ENCODE results near the gene AVEN. TPM values are rescaled to one million over a fixed set of nuclear protein-coding genes. Genes with fewer than 3 reads are reported as not detected.
"Not testable (repeated sequence)": the region's sequence is repeated elsewhere in the genome, so short reads cannot be mapped to it uniquely, and the experiment has no call there.

Gene AVEN
- total RNA-seq, 1 donor from 2014 or later, result 17.1 TPM

- Mint-ChIP-seq H3K9me3 (no peaks in the 10 kb centered on the region), H3K27me3 (peaks cover 8% of the 10 kb centered on the region), H3K4me3 (no peak overlapping the region), H3K36me3 (ENCODE audit: low read depth) (no peaks in the 10 kb centered on the region), H3K27ac (no peak overlapping the region), H3K4me1 (no peaks in the 10 kb centered on the region)
- DNase-seq, result no peak
- intact Hi-C loops (cut with micrococcal nuclease), result no loop called here
Measured at GRCh38 chr15:33826201-33826600, 212.8 kb downstream of the AVEN start.

GRCh38 chr15:33825453-33825852, 213.6 kb downstream of the AVEN start:
- H3K4me1 Mint-ChIP-seq, result no peaks in the 10 kb centered on the region
- no peak overlapping the region for H3K4me3 Mint-ChIP-seq
- no peaks in the 10 kb centered on the region for H3K36me3 Mint-ChIP-seq (ENCODE audit: low read depth)
- no peak for DNase-seq
- intact Hi-C loops (cut with micrococcal nuclease), result no loop called here
- H3K27me3 Mint-ChIP-seq, result peaks cover 6% of the 10 kb centered on the region
- no peak overlapping the region for H3K27ac Mint-ChIP-seq
- no peaks in the 10 kb centered on the region for H3K9me3 Mint-ChIP-seq

- Mint-ChIP-seq H3K27me3 (peaks cover 6% of the 10 kb centered on the region), H3K4me3 (no peak overlapping the region), H3K27ac (no peak overlapping the region), H3K4me1 (no peaks in the 10 kb centered on the region), H3K9me3 (no peaks in the 10 kb centered on the region), H3K36me3 (ENCODE audit: low read depth) (no peaks in the 10 kb centered on the region)
- DNase-seq, result no peak
- intact Hi-C loops (cut with micrococcal nuclease), result no loop called here
Measured at GRCh38 chr15:33823119-33823518, 215.9 kb downstream of the AVEN start.

- Mint-ChIP-seq H3K36me3 (ENCODE audit: low read depth) (no peaks in the 10 kb centered on the region), H3K9me3 (no peaks in the 10 kb centered on the region), H3K4me3 (no peak overlapping the region), H3K27ac (no peak overlapping the region), H3K4me1 (no peaks in the 10 kb centered on the region), H3K27me3 (peaks cover 6% of the 10 kb centered on the region)
- no peak for DNase-seq
- intact Hi-C loops (cut with micrococcal nuclease), result no loop called here
Measured at GRCh38 chr15:33822479-33822878, 216.5 kb downstream of the AVEN start.

- H3K9me3 Mint-ChIP-seq; H3K27ac Mint-ChIP-seq; H3K36me3 Mint-ChIP-seq (ENCODE audit: low read depth); H3K27me3 Mint-ChIP-seq; intact Hi-C loops (cut with micrococcal nuclease); H3K4me3 Mint-ChIP-seq; DNase-seq; H3K4me1 Mint-ChIP-seq: not testable (repeated sequence)
Measured at GRCh38 chr15:33819499-33819898, 219.5 kb downstream of the AVEN start.

Other genes starting within 250 kb of the AVEN start
- not detected in 2 replicates for gene CHRM5, start 70.7 kb downstream of the AVEN start, total RNA-seq
- gene EMC7, start 62.7 kb upstream of the AVEN start, total RNA-seq, result 70.9 and 75.8 TPM in 2 replicates
- gene PGBD4, start 62.9 kb upstream of the AVEN start, total RNA-seq, result 3.7 and 4.0 TPM in 2 replicates
- 41.1 and 44.2 TPM in 2 replicates for gene KATNBL1, start 170.9 kb upstream of the AVEN start, total RNA-seq
- 102 and 105 TPM in 2 replicates for gene EMC4, start 185.8 kb upstream of the AVEN start, total RNA-seq